ENCODE results near the gene DCAF17.
"Not testable (repeated sequence)": the region's sequence is repeated elsewhere in the genome, so short reads cannot be mapped to it uniquely, and the experiment has no call there.

Gene DCAF17

GRCh38 chr2:171514908-171515582 is 81.0 kb downstream of the DCAF17 start:
- DNase-seq (ENCODE audit: low spot score): no peak

DNA sequence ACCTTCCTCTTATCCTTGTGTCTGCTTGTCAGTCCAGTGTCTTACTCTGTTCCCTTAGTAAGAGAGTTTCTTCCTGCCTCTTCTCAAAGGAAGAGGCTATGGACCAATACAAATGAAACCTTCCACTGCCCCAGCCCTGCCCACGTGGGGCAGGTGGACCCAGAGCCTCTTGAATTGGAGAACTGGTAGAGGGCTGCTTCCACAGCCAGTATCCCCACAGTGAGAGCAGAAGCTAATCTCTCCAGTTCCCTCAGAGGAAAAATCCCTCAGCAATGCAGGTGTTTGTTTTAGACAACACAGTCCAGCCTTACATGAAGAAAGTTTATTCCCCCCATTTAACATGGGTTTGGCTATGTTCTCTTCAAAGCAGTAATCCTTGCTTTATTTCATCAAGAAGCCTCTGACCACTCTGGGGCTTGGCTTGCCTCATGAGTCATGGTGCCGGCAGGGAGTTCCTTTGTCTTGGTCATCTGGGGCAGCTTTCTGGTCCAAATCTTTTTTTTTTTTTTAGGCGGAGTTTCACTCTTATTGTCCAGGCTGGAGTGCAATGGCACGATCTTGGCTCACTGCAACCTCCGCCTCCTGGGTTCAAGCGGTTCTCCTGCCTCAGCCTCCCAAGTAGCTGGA is 81.8 kb downstream of the DCAF17 start:
- peak; percentile 52 for DNase-seq (ENCODE audit: low spot score)

- no peak for DNase-seq (ENCODE audit: low spot score)
Measured at GRCh38 chr2:171516793-171517192, 82.8 kb downstream of the DCAF17 start.

DNA sequence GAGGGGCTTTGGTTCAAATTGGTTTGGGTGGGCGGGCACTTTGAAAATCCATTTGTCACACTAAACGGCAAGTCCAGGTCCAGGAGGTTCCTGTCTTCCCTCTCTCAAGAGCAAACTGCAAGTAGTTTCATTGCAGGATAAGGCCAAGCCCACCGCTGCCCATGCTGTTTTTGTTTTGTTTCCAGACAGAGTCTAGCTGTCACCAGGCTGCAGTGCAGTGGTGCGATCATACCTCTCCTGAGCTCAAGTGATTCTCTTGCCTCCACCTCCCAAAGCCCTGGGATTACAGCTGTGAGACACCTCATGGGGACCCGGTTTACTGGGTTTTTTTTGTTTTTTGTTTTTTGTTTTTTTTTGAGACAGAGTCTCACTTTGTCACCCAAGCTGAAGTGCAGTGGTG is 86.4 kb downstream of the DCAF17 start:
- DNase-seq (ENCODE audit: low spot score): no peak

- no peak for DNase-seq (ENCODE audit: low spot score)
Measured at GRCh38 chr2:171521361-171522051, 87.5 kb downstream of the DCAF17 start.

GRCh38 chr2:171522052-171522787 is 88.2 kb downstream of the DCAF17 start, which contains the start of gene CYBRD1:
Gene CYBRD1, plus strand, starts transcription at chr2:171522474. Its CDS starts 72 bp downstream, at chr2:171522546.
- peak; percentile 93 for DNase-seq (ENCODE audit: low spot score)

DNA sequence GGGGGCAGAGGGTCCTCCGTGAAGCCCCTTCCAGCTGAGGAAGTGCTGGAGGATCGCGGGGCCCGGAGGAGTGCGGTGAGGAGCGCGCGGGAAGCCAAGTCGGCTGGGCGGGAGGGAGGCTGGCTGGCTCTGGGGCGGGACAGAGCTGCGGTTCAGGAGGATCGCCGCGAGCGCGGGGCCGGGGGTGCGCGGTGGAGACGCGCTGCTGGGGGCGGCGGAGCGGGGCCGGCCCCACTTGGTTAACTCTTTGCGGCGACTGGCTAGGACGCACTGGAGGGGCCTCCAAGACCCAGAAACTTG is 88.7 kb downstream of the DCAF17 start:
- peak; percentile 58 for DNase-seq (ENCODE audit: low spot score)

GRCh38 chr2:171523088-171524017 is 89.3 kb downstream of the DCAF17 start:
- DNase-seq (ENCODE audit: low spot score): peak; percentile 73

DNA sequence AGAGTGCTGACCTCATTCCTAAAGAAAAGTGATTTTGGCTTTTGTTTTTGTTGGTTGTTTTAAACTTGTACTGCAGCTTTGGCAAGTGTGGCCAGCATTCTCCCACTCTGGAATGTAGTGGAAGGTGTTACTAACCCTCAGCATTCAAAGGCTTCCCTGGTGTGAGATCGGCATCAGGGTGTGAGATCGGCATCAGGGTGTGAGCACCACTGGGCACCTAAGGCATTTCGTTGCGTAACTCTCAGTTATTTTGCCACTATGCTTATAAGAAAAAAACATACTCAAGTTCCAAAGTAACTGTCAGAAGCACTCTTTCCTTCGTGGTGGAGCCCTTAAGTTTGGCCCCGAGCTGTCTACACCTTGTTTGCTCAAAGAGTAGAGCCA is 90.0 kb downstream of the DCAF17 start:
- peak; percentile 25 for DNase-seq (ENCODE audit: low spot score)

DNA sequence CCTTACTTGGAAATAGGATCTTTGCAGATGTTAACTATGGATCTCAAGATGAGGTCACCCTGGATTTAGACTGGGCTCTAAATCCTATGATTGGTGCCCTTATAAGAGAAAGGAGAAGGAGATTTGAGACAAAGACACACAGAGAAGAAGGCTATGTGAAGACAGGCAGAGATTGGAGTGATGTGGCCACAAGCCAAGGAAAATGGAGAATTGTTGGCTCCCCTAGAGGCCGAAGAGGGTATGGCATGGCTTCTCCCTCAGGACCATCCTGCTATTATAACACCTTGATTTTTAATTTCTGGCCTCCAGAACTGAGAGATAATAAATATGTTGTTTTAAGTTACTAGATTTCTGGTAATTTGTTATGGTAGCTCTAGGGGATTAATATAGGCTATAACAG is 95.9 kb downstream of the DCAF17 start:
- DNase-seq (ENCODE audit: low spot score): no peak

GRCh38 chr2:171530378-171530777 is 96.4 kb downstream of the DCAF17 start:
- no peak for DNase-seq (ENCODE audit: low spot score)

DNA sequence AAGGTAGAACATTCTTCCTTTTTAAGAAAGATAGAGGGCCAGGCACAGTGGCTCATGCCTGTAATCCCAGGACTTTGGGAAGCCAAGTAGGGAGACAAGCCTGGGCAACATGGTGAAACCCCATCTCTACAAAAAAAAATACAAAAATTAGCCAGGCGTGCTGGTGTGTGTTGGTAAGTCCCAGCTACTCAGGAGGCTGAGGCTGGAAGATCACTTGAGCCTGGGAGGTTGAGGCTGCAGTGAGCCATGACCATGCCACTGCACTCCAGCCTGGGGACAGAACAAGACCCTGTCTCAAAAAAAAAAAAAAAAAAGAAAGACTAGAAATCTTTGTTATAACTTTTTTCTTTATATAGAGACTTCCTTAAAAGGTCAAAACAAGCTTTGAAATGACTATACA is 96.8 kb downstream of the DCAF17 start:
- DNase-seq (ENCODE audit: low spot score): not testable (repeated sequence)

DNA sequence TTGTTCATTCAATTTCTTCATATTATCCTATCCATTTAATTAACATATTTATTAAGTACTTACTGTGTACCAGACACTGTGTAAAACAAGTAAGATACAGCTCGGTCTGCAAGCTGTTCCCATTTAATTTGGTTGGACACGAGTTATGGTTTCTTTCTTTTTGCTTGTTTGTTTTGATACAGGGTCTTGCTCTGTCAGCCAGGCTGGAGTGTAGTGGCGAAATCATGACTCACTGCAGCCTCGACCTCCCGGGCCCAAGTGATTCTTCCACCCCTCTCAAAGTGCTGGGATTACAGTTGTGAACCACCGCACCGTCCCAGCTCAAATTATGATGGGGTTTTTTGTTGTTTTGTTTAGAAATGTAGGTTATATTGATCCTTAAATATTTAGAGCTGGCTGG is 97.3 kb downstream of the DCAF17 start:
- DNase-seq (ENCODE audit: low spot score): no peak

- DNase-seq (ENCODE audit: low spot score): no peak
Measured at GRCh38 chr2:171531836-171532450, 97.9 kb downstream of the DCAF17 start.

DNA sequence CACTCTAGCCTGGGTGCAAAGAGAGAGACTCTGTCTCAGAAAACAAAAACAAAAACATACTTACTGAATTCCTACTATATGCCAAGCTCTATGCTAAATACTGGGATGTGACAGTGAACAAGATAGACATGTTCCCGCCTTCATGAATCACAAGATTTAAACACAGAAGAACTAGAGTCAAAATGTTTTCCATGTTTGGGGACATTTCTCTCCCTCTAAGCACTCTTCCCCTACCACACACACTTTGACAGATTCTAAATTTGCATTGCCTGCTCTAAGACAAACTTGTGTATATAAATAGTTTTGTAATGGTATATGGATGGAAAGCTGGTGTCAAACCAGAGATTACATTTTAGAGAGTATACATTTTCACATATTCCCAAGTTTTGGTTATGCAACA is 99.3 kb downstream of the DCAF17 start:
- no peak for DNase-seq (ENCODE audit: low spot score)

All from AG08396 (cell line).